ENCODE data around the gene CCL4. TPM values are rescaled to one million over a fixed set of nuclear protein-coding genes. Genes with fewer than 3 reads are reported as not detected.
"Not testable (repeated sequence)": the region's sequence is repeated elsewhere in the genome, so short reads cannot be mapped to it uniquely, and the experiment has no call there.

Gene CCL4
- total RNA-seq, 2 donors from 2014 or later = not detected

DNA sequence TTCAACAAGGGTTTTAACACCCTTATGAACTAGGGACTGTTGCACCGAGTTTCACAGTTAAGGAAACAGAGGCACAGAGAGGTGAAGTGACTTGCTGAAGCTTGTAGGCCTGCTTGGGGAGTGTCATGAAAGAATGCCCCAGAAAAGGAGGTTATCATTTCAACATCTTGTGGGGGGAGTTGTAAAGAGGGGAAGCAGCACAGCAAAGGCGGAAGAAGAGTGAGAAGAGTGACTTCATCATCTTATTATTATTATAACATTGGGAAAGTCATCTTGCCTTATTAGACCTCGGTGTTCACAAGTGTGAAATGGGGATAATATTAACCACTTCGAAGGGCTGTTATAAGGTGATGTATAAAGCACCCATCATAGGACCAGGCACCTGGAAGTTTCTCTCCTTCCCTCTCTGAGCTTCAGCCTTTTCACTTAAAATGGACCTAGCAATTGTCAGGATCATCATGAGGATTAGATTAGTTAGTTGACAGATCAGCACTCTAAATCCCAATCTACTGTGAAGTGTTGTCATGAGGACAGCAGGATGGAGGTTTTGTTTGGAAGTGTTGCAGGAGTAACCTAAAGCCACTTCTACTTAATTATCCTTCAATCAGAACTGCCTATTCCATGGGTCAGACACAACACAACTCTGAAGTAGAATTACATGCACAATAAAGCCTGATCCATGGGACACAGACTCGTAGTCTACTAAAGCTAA, 2.3 kb downstream of the CCL4 start:
- no peaks in the 10 kb centered on the region for H3K36me3 Mint-ChIP-seq (ENCODE audit: low read depth)
- H3K4me1 ChIP-seq (ENCODE audit: control insufficient read depth, insufficient read depth, low read length) = no peaks in the 10 kb centered on the region
- H3K4me3 Mint-ChIP-seq = no peak overlapping the region
- H3K27me3 ChIP-seq (ENCODE audit: control insufficient read depth, insufficient read depth, low read length, poor library complexity, severe bottlenecking) = peaks cover 87% of the 10 kb centered on the region
- no peak overlapping the region for H3K9ac ChIP-seq (ENCODE audit: extremely low read depth, low read length, poor library complexity, severe bottlenecking)
- TF ChIP-seq, protein P1, sequence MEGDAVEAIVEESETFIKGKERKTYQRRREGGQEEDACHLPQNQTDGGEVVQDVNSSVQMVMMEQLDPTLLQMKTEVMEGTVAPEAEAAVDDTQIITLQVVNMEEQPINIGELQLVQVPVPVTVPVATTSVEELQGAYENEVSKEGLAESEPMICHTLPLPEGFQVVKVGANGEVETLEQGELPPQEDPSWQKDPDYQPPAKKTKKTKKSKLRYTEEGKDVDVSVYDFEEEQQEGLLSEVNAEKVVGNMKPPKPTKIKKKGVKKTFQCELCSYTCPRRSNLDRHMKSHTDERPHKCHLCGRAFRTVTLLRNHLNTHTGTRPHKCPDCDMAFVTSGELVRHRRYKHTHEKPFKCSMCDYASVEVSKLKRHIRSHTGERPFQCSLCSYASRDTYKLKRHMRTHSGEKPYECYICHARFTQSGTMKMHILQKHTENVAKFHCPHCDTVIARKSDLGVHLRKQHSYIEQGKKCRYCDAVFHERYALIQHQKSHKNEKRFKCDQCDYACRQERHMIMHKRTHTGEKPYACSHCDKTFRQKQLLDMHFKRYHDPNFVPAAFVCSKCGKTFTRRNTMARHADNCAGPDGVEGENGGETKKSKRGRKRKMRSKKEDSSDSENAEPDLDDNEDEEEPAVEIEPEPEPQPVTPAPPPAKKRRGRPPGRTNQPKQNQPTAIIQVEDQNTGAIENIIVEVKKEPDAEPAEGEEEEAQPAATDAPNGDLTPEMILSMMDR (conservative IDR thresholded peaks at IDR 0.05) = no peak
- no peak overlapping the region for H3K27ac Mint-ChIP-seq
- peaks cover 73% of the 10 kb centered on the region for H3K27me3 Mint-ChIP-seq (ENCODE audit: insufficient read depth)
- no peaks in the 10 kb centered on the region for H3K9me3 Mint-ChIP-seq
- no peak overlapping the region for H3K27ac ChIP-seq (ENCODE audit: low read depth, low read length)
- no peak overlapping the region for H3K4me3 ChIP-seq (ENCODE audit: low read length)
- H3K36me3 ChIP-seq (ENCODE audit: control insufficient read depth, insufficient read depth, low read length) = no peaks in the 10 kb centered on the region
- 93 to 100% methylated on average over 3 of the region's 5 CpGs for WGBS, 2 experiments (ENCODE audit: insufficient coverage in 1 of 2, insufficient read length in 1 of 2)
- peaks cover 2% of the 10 kb centered on the region for H3K4me1 Mint-ChIP-seq
- H3K9me3 ChIP-seq (ENCODE audit: control insufficient read depth, low read length) = no peaks in the 10 kb centered on the region
- DNase-seq = peak; percentile 11

DNA sequence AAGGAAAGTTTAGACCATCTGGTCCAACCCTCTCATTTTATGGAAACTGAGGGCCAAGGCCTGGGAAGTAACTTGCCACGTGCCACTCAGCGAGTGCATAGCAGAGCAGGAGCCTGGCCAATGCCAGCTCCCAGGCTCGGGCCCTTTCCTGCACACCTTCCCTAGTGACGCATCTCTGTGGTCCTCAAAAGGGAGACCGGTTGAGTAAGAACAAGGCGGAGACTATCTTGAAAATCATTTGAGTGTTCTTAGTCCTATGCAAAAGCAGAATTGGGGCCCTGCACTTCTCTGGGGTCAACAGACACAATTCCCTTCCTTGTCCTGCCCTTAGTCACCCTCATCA, 2.8 kb downstream of the CCL4 start:
- H3K4me1 ChIP-seq (ENCODE audit: control insufficient read depth, insufficient read depth, low read length) = no peaks in the 10 kb centered on the region
- H3K9me3 ChIP-seq (ENCODE audit: control insufficient read depth, low read length) = no peaks in the 10 kb centered on the region
- Mint-ChIP-seq H3K4me1 (peaks cover 7% of the 10 kb centered on the region), H3K27ac (no peak overlapping the region), H3K9me3 (no peaks in the 10 kb centered on the region), H3K36me3 (ENCODE audit: low read depth) (no peaks in the 10 kb centered on the region), H3K27me3 (ENCODE audit: insufficient read depth) (peaks cover 73% of the 10 kb centered on the region), H3K4me3 (no peak overlapping the region)
- H3K36me3 ChIP-seq (ENCODE audit: control insufficient read depth, insufficient read depth, low read length) = no peaks in the 10 kb centered on the region
- TF ChIP-seq, protein P1 (conservative IDR thresholded peaks at IDR 0.05) = no peak
- no peak overlapping the region for H3K27ac ChIP-seq (ENCODE audit: low read depth, low read length)
- no peak overlapping the region for H3K4me3 ChIP-seq (ENCODE audit: low read length)
- peaks cover 88% of the 10 kb centered on the region for H3K27me3 ChIP-seq (ENCODE audit: control insufficient read depth, insufficient read depth, low read length, poor library complexity, severe bottlenecking)
- DNase-seq = peak; percentile 13
- WGBS, 2 experiments (ENCODE audit: insufficient coverage in 1 of 2, insufficient read length in 1 of 2) = 89 to 100% methylated on average over 6 of the region's 6 CpGs
- no peak overlapping the region for H3K9ac ChIP-seq (ENCODE audit: extremely low read depth, low read length, poor library complexity, severe bottlenecking)

DNA sequence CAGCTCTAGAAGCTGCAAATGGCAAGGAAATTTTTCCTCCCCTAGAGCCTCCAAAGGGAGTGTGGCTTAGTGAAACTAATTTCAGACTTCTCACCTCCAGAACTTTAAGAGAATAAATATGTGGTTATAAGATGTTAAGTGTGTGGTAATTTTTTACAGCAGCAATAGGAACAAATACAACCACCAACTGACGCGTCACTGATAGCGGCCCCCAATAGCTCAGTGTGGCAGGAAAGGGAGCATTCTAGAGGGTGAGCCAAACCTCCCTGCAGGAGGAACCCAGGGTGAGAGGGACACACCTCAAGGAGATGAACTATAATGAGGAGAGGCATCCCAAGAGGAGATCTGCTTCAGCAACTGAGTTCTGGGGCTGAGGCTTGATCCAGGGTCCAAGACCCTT, 4.0 kb downstream of the CCL4 start:
- Mint-ChIP-seq H3K27me3 (ENCODE audit: insufficient read depth) (peaks cover 69% of the 10 kb centered on the region), H3K36me3 (ENCODE audit: low read depth) (no peaks in the 10 kb centered on the region), H3K4me3 (no peak overlapping the region), H3K4me1 (peaks cover 14% of the 10 kb centered on the region), H3K9me3 (peaks cover 6% of the 10 kb centered on the region), H3K27ac (no peak overlapping the region)
- H3K4me1 ChIP-seq (ENCODE audit: control insufficient read depth, insufficient read depth, low read length) = no peaks in the 10 kb centered on the region
- TF ChIP-seq, protein P1 (conservative IDR thresholded peaks at IDR 0.05) = no peak
- H3K9ac ChIP-seq (ENCODE audit: extremely low read depth, low read length, poor library complexity, severe bottlenecking) = no peak overlapping the region
- H3K27ac ChIP-seq (ENCODE audit: low read depth, low read length) = no peak overlapping the region
- DNase-seq = peak; percentile 13
- 92% methylated on average over 3 of the region's 3 CpGs; no CpG with 5 or more reads in 1 of the 2 experiments for WGBS, 2 experiments (ENCODE audit: insufficient coverage in 1 of 2, insufficient read length in 1 of 2)
- no peaks in the 10 kb centered on the region for H3K36me3 ChIP-seq (ENCODE audit: control insufficient read depth, insufficient read depth, low read length)
- no peak overlapping the region for H3K4me3 ChIP-seq (ENCODE audit: low read length)
- H3K27me3 ChIP-seq (ENCODE audit: control insufficient read depth, insufficient read depth, low read length, poor library complexity, severe bottlenecking) = peaks cover 83% of the 10 kb centered on the region
- H3K9me3 ChIP-seq (ENCODE audit: control insufficient read depth, low read length) = peaks cover 10% of the 10 kb centered on the region

DNA sequence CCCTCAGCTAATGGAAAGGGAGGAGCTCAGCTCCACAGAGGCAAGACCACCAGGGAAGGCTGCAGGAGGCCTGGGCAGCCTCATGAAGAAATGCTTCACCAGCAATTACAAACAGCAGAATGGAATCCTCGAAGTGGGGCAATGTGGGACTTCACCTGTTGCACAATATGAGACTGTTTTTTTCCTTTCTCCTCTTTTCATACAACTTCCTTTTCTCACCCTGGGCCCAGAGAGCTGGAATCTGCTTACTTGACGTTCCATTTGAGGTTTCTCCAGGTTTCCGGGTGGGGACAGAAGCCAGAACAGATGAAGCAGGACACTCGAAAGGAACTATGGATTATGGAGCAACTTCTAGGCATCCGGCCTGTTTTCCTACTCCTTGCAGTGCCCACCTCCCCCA, 4.6 kb downstream of the CCL4 start:
- peak; percentile 27 for DNase-seq
- not testable (repeated sequence) for H3K36me3 Mint-ChIP-seq (ENCODE audit: low read depth); H3K9me3 ChIP-seq (ENCODE audit: control insufficient read depth, low read length); H3K27ac Mint-ChIP-seq; H3K4me3 Mint-ChIP-seq; H3K27ac ChIP-seq (ENCODE audit: low read depth, low read length); H3K4me3 ChIP-seq (ENCODE audit: low read length); H3K9me3 Mint-ChIP-seq; H3K36me3 ChIP-seq (ENCODE audit: control insufficient read depth, insufficient read depth, low read length); H3K9ac ChIP-seq (ENCODE audit: extremely low read depth, low read length, poor library complexity, severe bottlenecking); H3K4me1 ChIP-seq (ENCODE audit: control insufficient read depth, insufficient read depth, low read length)
- WGBS, 2 experiments (ENCODE audit: insufficient coverage in 1 of 2, insufficient read length in 1 of 2) = 86 to 100% methylated on average over 1 to 5 of the region's 5 CpGs
- Mint-ChIP-seq H3K27me3 (ENCODE audit: insufficient read depth) (peaks cover 63% of the 10 kb centered on the region), H3K4me1 (peaks cover 14% of the 10 kb centered on the region)
- H3K27me3 ChIP-seq (ENCODE audit: control insufficient read depth, insufficient read depth, low read length, poor library complexity, severe bottlenecking) = peaks cover 77% of the 10 kb centered on the region
